K562 (cell line): ENCODE measurements around the gene CNNM4. TPM values are rescaled to one million over a fixed set of nuclear protein-coding genes. Genes with fewer than 3 reads are reported as not detected.

Source experiments
- ASH1L ChIP-seq: fragments of 450-650 bp; IDR thresholded peaks from 2 replicates; pipeline ENCODE4 v1.6.1; 2018; ENCODE audit warnings: borderline replicate concordance, mild to moderate bottlenecking, low read depth; ENCODE audit not compliant: partially characterized antibody
- CBX1 ChIP-seq: sonication (generic); IDR thresholded peaks from 2 replicates; pipeline ENCODE4 v1.6.1; 2016; ENCODE audit warnings: antibody characterized with exemption, low read depth, mild to moderate bottlenecking
- CHCHD3 ChIP-seq: fragments of 250-450 bp; sonication (Bioruptor Pico); IDR thresholded peaks from 2 replicates; pipeline ENCODE4 v2.1.2; 2022; ENCODE audit warnings: mild to moderate bottlenecking
- GATAD2A ChIP-seq: fragments of 450-650 bp; IDR thresholded peaks from 2 replicates; pipeline ENCODE4 v1.6.1; 2017
- GTF2E2 ChIP-seq: fragments of 200-800 bp; sonication (Bioruptor generic); IDR thresholded peaks from 2 replicates; pipeline ENCODE4 v1.6.1; 2016; ENCODE audit warnings: missing genetic modification characterization, missing compliant biosample characterization
- HMBOX1 ChIP-seq: sonication (generic); IDR thresholded peaks from 2 replicates; pipeline ENCODE4 v1.6.1; 2016
- MCM3 ChIP-seq: fragments of 450-650 bp; IDR thresholded peaks from 2 replicates; pipeline ENCODE4 v1.6.1; 2016
- MYNN ChIP-seq, 2 experiments: sonication (generic); formaldehyde crosslinking in 1 of 2; IDR thresholded peaks; 2 replicates each; pipeline versions ENCODE4 v1.5.0 to v1.6.1; 2016 to 2020; ENCODE audit warnings: antibody characterized with exemption in 1 of 2, missing genetic modification reagents in 1 of 2
- NCOR1 ChIP-seq: fragments of 450-650 bp; IDR thresholded peaks from 2 replicates; pipeline ENCODE4 v1.6.1; 2016; ENCODE audit warnings: mild to moderate bottlenecking, moderate library complexity
- NR0B1 ChIP-seq: fragments of 450-650 bp; IDR thresholded peaks from one replicate; pipeline ENCODE4 v1.6.1; 2018; ENCODE audit warnings: mild to moderate bottlenecking, moderate library complexity; ENCODE audit not compliant: partially characterized antibody
- PURB ChIP-seq: sonication (generic); formaldehyde crosslinking; IDR thresholded peaks from 2 replicates; pipeline ENCODE4 v1.9.0; 2021; ENCODE audit warnings: low read depth, mild to moderate bottlenecking, missing genetic modification reagents
- SIRT6 ChIP-seq: IDR thresholded peaks from one replicate; pipeline ENCODE4 v1.6.1; 2012; ENCODE audit warnings: low read depth, mild to moderate bottlenecking, control low read depth, inconsistent platforms, low read length, moderate library complexity
- THRB ChIP-seq: fragments of 450-650 bp; formaldehyde crosslinking; conservative IDR thresholded peaks from 2 replicates; pipeline ENCODE4 v1.4.0; 2022; ENCODE audit warnings: mild to moderate bottlenecking, missing genetic modification characterization
- YY1 ChIP-seq, 3 experiments: IDR thresholded peaks; 2 replicates each; pipeline ENCODE4 v1.6.1; 2011; ENCODE audit warnings: low read length in 2 of 3, mild to moderate bottlenecking in 2 of 3, moderate library complexity in 2 of 3, borderline replicate concordance in 1 of 3, control low read depth in 1 of 3, low read depth in 1 of 3; ENCODE audit not compliant: insufficient read depth in 3 of 3, insufficient replicate concordance in 2 of 3, control insufficient read depth in 1 of 3, insufficient read length in 1 of 3; ENCODE audit errors: extremely low read depth in 1 of 3
- ZBTB43 ChIP-seq: sonication (generic); formaldehyde crosslinking; IDR thresholded peaks from 2 replicates; pipeline ENCODE4 v1.8.0; 2023; ENCODE audit warnings: mild to moderate bottlenecking, missing genetic modification reagents
- ZMIZ1 ChIP-seq, 2 experiments: fragments of 150-350 bp in 1 of 2; IDR thresholded peaks; 2 replicates each; pipeline ENCODE4 v1.6.1; 2012 to 2016; ENCODE audit warnings: low read depth in 2 of 2, low read length in 2 of 2, mild to moderate bottlenecking in 1 of 2, moderate library complexity in 1 of 2
- ZNF232 ChIP-seq: sonication (generic); formaldehyde crosslinking; IDR thresholded peaks from 2 replicates; pipeline ENCODE4 v1.8.0; 2022; ENCODE audit warnings: mild to moderate bottlenecking, missing genetic modification reagents
- polyA plus RNA-seq, 8 experiments: library from polyadenylated mRNA; depleted of rRNA in 4 of 8; stranded (reverse) in 5 of 8; unstranded in 3 of 8; fragments of >200 nt; fragmentation: Nextera tagmentation in 2 of 8; fragmentation: Illumina TruSeq in 1 of 8; extraction: Ambion mirVana in 2 of 8; extraction: Trizol in 1 of 8; gene quantifications; 2 replicates each; pipeline versions ENCODE4 v1.2.1 to v1.2.3, GENCODE V29; 2011 to 2014; ENCODE audit warnings: inconsistent platforms in 1 of 8, missing spikeins in 1 of 8
- total RNA-seq, 7 experiments: library from RNA; depleted of rRNA in 6 of 7; stranded (reverse); fragments of >200 nt in 6 of 7; fragmentation: Illumina TruSeq in 2 of 7; extraction: Trizol in 2 of 7; gene quantifications; 2 replicates each; pipeline versions ENCODE4 v1.2.1 to v1.2.3, GENCODE V29; 2011 to 2021; ENCODE audit warnings: low replicate concordance in 1 of 7

CNNM4 gene
- total and polyA plus RNA-seq, 9 of the 15 experiments (the other 6 are each of a cell fraction or from before 2014, with no cell fraction given): 0.96 to 6.3 (median 2.8) TPM

- TF ChIP-seq GTF2E2 (no peak), CHCHD3 (no peak), HMBOX1 (no peak), ASH1L (no peak), NR0B1 (no peak), MCM3 (no peak), THRB (CRISPR knock-in tag) (no peak), MYNN (IDR thresholded peaks at IDR 0.05) (peak; percentile 62), MYNN (CRISPR knock-in tag; IDR thresholded peaks at IDR 0.05) (no peak), YY1 (IDR thresholded peaks at IDR 0.05; ENCODE audit: borderline replicate concordance in 1 of 3, control insufficient read depth in 1 of 3, extremely low read depth in 1 of 3, insufficient read depth in 3 of 3, insufficient read length in 1 of 3, insufficient replicate concordance in 2 of 3, low read depth in 1 of 3, low read length in 2 of 3) (no peak), ZMIZ1 (IDR thresholded peaks at IDR 0.05; ENCODE audit: low read depth in 2 of 2, low read length in 2 of 2) (0 out of 4 replicates have a peak, but pooled peaks of 1 of the 2 experiments have one; percentile 48), ZNF232 (CRISPR knock-in tag) (no peak), NCOR1 (peak; percentile 62), GATAD2A (no peak), CBX1 (no peak), ZBTB43 (CRISPR knock-in tag) (no peak), SIRT6 (no peak), PURB (CRISPR knock-in tag) (no peak)
These were observed 58.6 kb downstream of the CNNM4 start (continued) for GRCh38 chr2:96819128-96819875.
